ENCODE measurements around the gene ARHGAP4.

Gene ARHGAP4

GRCh38 chrX:153939573-153939972, 13.5 kb upstream of the ARHGAP4 start:
- CTCF ChIA-PET: interaction anchor here (0.8 kb wide), 1 partner anchor 16 kb away, joined by 4 read pairs; no protein-coding TSS in a partner anchor
- POLR2A ChIA-PET: interaction anchor here (0.7 to 1.7 kb wide), 3 partner anchors 10 to 145 kb away, joined by 3 to 7 read pairs (median 3); partner anchors contain the start of genes IDH3G and SSR4
- TF ChIP-seq SUZ12 (IDR thresholded peaks at IDR 0.05) (no peak), SP1 (IDR thresholded peaks at IDR 0.05) (no peak), ELF4 (IDR thresholded peaks at IDR 0.05) (no peak), ARNT (IDR thresholded peaks at IDR 0.05) (no peak), FOXK2 (IDR thresholded peaks at IDR 0.05) (no peak), FOXM1 (IDR thresholded peaks at IDR 0.05; ENCODE audit: borderline replicate concordance) (no peak), L3MBTL2 (conservative IDR thresholded peaks at IDR 0.05) (no peak)
- DNase-seq (ENCODE audit: extremely low spot score): no peak

GRCh38 chrX:153938226-153938786, 12.2 kb upstream of the ARHGAP4 start:
- CTCF ChIA-PET: interaction anchor here (0.6 to 3.0 kb wide), 5 partner anchors 9 to 145 kb away, joined by 3 to 15 read pairs (median 5); no protein-coding TSS in a partner anchor
- POLR2A ChIA-PET: interaction anchor here (0.8 kb wide), 1 partner anchor 33 kb away, joined by 3 read pairs; the partner anchor contains the start of gene HCFC1
- no peak for DNase-seq (ENCODE audit: extremely low spot score)
- TF ChIP-seq SUZ12 (IDR thresholded peaks at IDR 0.05): no peak
- TF ChIP-seq LEF1 (IDR thresholded peaks at IDR 0.05; ENCODE audit: borderline replicate concordance): no peak
- TF ChIP-seq ARNT (IDR thresholded peaks at IDR 0.05): no peak
- no peak for TF ChIP-seq HDGF (IDR thresholded peaks at IDR 0.05; ENCODE audit: borderline replicate concordance)
- TF ChIP-seq CTBP1 (IDR thresholded peaks at IDR 0.05; ENCODE audit: borderline replicate concordance): no peak
- no peak for TF ChIP-seq FOXA1 (IDR thresholded peaks at IDR 0.05)
- no peak for TF ChIP-seq SP1 (IDR thresholded peaks at IDR 0.05)
- no peak for TF ChIP-seq ZNF384 (IDR thresholded peaks at IDR 0.05)
- TF ChIP-seq ELF4 (IDR thresholded peaks at IDR 0.05): no peak
- TF ChIP-seq BHLHE40 (IDR thresholded peaks at IDR 0.05; ENCODE audit: borderline replicate concordance): no peak
- TF ChIP-seq L3MBTL2 (conservative IDR thresholded peaks at IDR 0.05): no peak
- TF ChIP-seq TARDBP (IDR thresholded peaks at IDR 0.05): no peak
- no peak for TF ChIP-seq FOXM1 (IDR thresholded peaks at IDR 0.05; ENCODE audit: borderline replicate concordance)
- TF ChIP-seq FOXK2 (IDR thresholded peaks at IDR 0.05): no peak
- TF ChIP-seq PKNOX1 (IDR thresholded peaks at IDR 0.05): no peak

- ChIA-PET POLR2A (no interaction called here), CTCF (interaction anchor here (0.6 to 3.0 kb wide), 3 partner anchors 11 to 175 kb away, joined by 3 to 15 read pairs (median 6); no protein-coding TSS in a partner anchor)
- no peak for TF ChIP-seq PKNOX1 (IDR thresholded peaks at IDR 0.05)
- TF ChIP-seq FOXM1 (IDR thresholded peaks at IDR 0.05; ENCODE audit: borderline replicate concordance): no peak
- no peak for TF ChIP-seq ARNT (IDR thresholded peaks at IDR 0.05)
- no peak for TF ChIP-seq L3MBTL2 (conservative IDR thresholded peaks at IDR 0.05)
- no peak for TF ChIP-seq TARDBP (IDR thresholded peaks at IDR 0.05)
- no peak for TF ChIP-seq BHLHE40 (IDR thresholded peaks at IDR 0.05; ENCODE audit: borderline replicate concordance)
- no peak for TF ChIP-seq CTBP1 (IDR thresholded peaks at IDR 0.05; ENCODE audit: borderline replicate concordance)
- TF ChIP-seq LEF1 (IDR thresholded peaks at IDR 0.05; ENCODE audit: borderline replicate concordance): no peak
- no peak for TF ChIP-seq HDGF (IDR thresholded peaks at IDR 0.05; ENCODE audit: borderline replicate concordance)
- no peak for TF ChIP-seq FOXK2 (IDR thresholded peaks at IDR 0.05)
- TF ChIP-seq SUZ12 (IDR thresholded peaks at IDR 0.05): no peak
- TF ChIP-seq SP1 (IDR thresholded peaks at IDR 0.05): no peak
- no peak for TF ChIP-seq FOXA1 (IDR thresholded peaks at IDR 0.05)
- no peak for TF ChIP-seq ZNF384 (IDR thresholded peaks at IDR 0.05)
- no peak for TF ChIP-seq NFRKB (IDR thresholded peaks at IDR 0.05)
- no peak for TF ChIP-seq ELF4 (IDR thresholded peaks at IDR 0.05)
- no peak for DNase-seq (ENCODE audit: extremely low spot score)
Measured at GRCh38 chrX:153937056-153937455, 11.0 kb upstream of the ARHGAP4 start.

GRCh38 chrX:153935326-153935851, 9.3 kb upstream of the ARHGAP4 start:
- DNase-seq (ENCODE audit: extremely low spot score): no peak
- TF ChIP-seq ELF4 (IDR thresholded peaks at IDR 0.05) (no peak), NFRKB (IDR thresholded peaks at IDR 0.05) (no peak), ZNF384 (IDR thresholded peaks at IDR 0.05) (no peak), ARNT (IDR thresholded peaks at IDR 0.05) (no peak), BHLHE40 (IDR thresholded peaks at IDR 0.05; ENCODE audit: borderline replicate concordance) (no peak), L3MBTL2 (conservative IDR thresholded peaks at IDR 0.05) (peak; percentile 54)
- CTCF ChIA-PET: interaction anchor here (0.6 to 0.8 kb wide), 2 partner anchors 11 to 12 kb away, joined by 3 read pairs; no protein-coding TSS in a partner anchor
- POLR2A ChIA-PET: interaction anchor here (0.7 to 2.0 kb wide), 10 partner anchors 9 to 591 kb away, joined by 3 to 9 read pairs (median 3); partner anchors contain the start of genes ARHGAP4, HCFC1 and RENBP

- peak; percentile 93 for DNase-seq (ENCODE audit: extremely low spot score)
- ChIA-PET CTCF (interaction anchor here (0.6 to 2.1 kb wide), 5 partner anchors 9 to 12 kb away, joined by 3 to 9 read pairs (median 3); no protein-coding TSS in a partner anchor), POLR2A (interaction anchor here (0.7 to 2.0 kb wide), 10 partner anchors 8 to 592 kb away, joined by 3 to 9 read pairs (median 3); partner anchors contain the start of genes ARHGAP4, HCFC1 and RENBP)
- TF ChIP-seq LEF1 (IDR thresholded peaks at IDR 0.05; ENCODE audit: borderline replicate concordance) (0 out of 2 replicates have a peak, but pooled peaks have one; percentile 30), ARNT (IDR thresholded peaks at IDR 0.05) (0 out of 2 replicates have a peak, but pooled peaks have one; percentile 14), FOXM1 (IDR thresholded peaks at IDR 0.05; ENCODE audit: borderline replicate concordance) (no peak)
Measured at GRCh38 chrX:153934762-153935325, 8.8 kb upstream of the ARHGAP4 start, which contains the start of gene NAA10. NAA10 (minus strand) TSS chrX:153935037; CDS start chrX:153934904, 133 bp downstream.

Data from HEK293T (cell line).